Kidney (tissue), 14 donors: ENCODE results near the gene PLEKHA6. TPM values are rescaled to one million over a fixed set of nuclear protein-coding genes. Genes with fewer than 3 reads are reported as not detected.
A peak's percentile ranks its signal among the peaks of the same experiment; 100 is the strongest.

Source experiments
- DNase-seq, 5 donors: peaks; one replicate each; pipeline ENCODE4 v3.0.0-alpha.2; 2013 to 2020
- FAIRE-seq: peaks from 2 replicates; lab custom pipeline; 2012; peaks lifted over from hg19 to GRCh38; lab: Jason Lieb, UNC
- H3K27ac ChIP-seq, 2 donors: one replicate each; pipeline ENCODE4 v1.7.0; 2013; ENCODE audit warnings: low read depth in 2 of 2, low read length in 2 of 2, inconsistent platforms in 1 of 2
- H3K27me3 ChIP-seq: one replicate; pipeline ENCODE4 v1.7.1; 2013; ENCODE audit warnings: low read length, inconsistent platforms; ENCODE audit not compliant: control insufficient read depth, insufficient read depth
- H3K36me3 ChIP-seq, 3 donors: one replicate each; pipeline versions ENCODE4 v1.7.0 to v1.7.1; 2013; ENCODE audit warnings: low read length in 3 of 3, control low read depth in 1 of 3, inconsistent platforms in 1 of 3; ENCODE audit not compliant: insufficient read depth in 3 of 3, control insufficient read depth in 2 of 3
- H3K4me1 ChIP-seq, 3 donors: one replicate each; pipeline versions ENCODE4 v1.7.0 to v1.7.1; 2013; ENCODE audit warnings: low read length in 3 of 3, inconsistent platforms in 1 of 3, low read depth in 1 of 3; ENCODE audit not compliant: control insufficient read depth in 2 of 3, insufficient read depth in 2 of 3
- H3K4me3 ChIP-seq, 3 donors: one replicate each; pipeline versions ENCODE4 v1.7.0 to v1.8.1; 2013; ENCODE audit warnings: low read length in 3 of 3, control low read depth in 1 of 3, inconsistent platforms in 1 of 3
- H3K9ac ChIP-seq, 3 donors: one replicate each; pipeline versions ENCODE4 v1.7.0 to v1.7.1; 2013; ENCODE audit warnings: low read length in 3 of 3, control low read depth in 1 of 3, inconsistent platforms in 1 of 3
- H3K9me3 ChIP-seq, 3 donors: one replicate each; pipeline versions ENCODE4 v1.7.0 to v1.7.1; 2013; ENCODE audit warnings: low read length in 3 of 3, control low read depth in 1 of 3, inconsistent platforms in 1 of 3; ENCODE audit not compliant: control insufficient read depth in 2 of 3, insufficient read depth in 1 of 3
- CTCF ChIP-seq: IDR thresholded peaks from 3 replicates; pipeline ENCODE4 v1.5.1; 2012; ENCODE audit warnings: mild to moderate bottlenecking, moderate library complexity, borderline replicate concordance; ENCODE audit not compliant: insufficient read depth; ENCODE audit errors: extremely low read depth
- intact Hi-C: fragments of 100-400 bp; cut with DNase I; formaldehyde crosslinking; loops from one replicate; pipeline ENCODE4 v1.11.1; 2022
- polyA plus RNA-seq: library from polyadenylated mRNA; stranded (reverse); fragments of 350-450 nt; fragmentation: Illumina TruSeq; extraction: RNeasy Lipid Tissue Mini Kit (QIAGEN cat#74804); gene quantifications from one replicate; pipeline ENCODE4 v1.2.3, GENCODE V29; 2014; ENCODE audit warnings: low read depth, low replicate concordance; ENCODE audit not compliant: insufficient read depth
- total RNA-seq: library from RNA; stranded (reverse); fragmentation: NEBNext Ultra II Directional; extraction: Animal tissue kit (Norgen Biotek cat#: 25700); gene quantifications from one replicate; pipeline ENCODE4 v1.2.1, GENCODE V29; 2021
- donor health status: control.
- donor health status: control.
- donor health status: control.
- donor health status: control.
- donor health status: control.
- donor health status: DM: yes; HTN: yes; CAD: no.
- donor health status: Normal renal cell carcinoma (clear cell type).

Gene PLEKHA6
- total and polyA plus RNA-seq, 2 donors from 2014 or later = 17.5 to 65.1 TPM

GRCh38 chr1:204172404-204173029 is 187.2 kb downstream of the PLEKHA6 start:
- H3K9me3 ChIP-seq = peaks cover 0 to 10% (median 0%) of the 10 kb centered on the region in 3 donors
- TF ChIP-seq CTCF = no peak
- no peak overlapping the region for H3K4me3 ChIP-seq
- H3K27me3 ChIP-seq = no peaks in the 10 kb centered on the region
- H3K9ac ChIP-seq = no peak overlapping the region
- intact Hi-C loops = no loop called here
- FAIRE-seq = no peak
- no peaks in the 10 kb centered on the region for H3K36me3 ChIP-seq
- DNase-seq = peak in 1 of 5 donors; percentile 38
- no peak overlapping the region for H3K27ac ChIP-seq
- H3K4me1 ChIP-seq = no peaks in the 10 kb centered on the region

GRCh38 chr1:204171751-204172178 is 188.0 kb downstream of the PLEKHA6 start:
- H3K27me3 ChIP-seq = no peaks in the 10 kb centered on the region
- intact Hi-C loops = no loop called here
- peaks cover 0 to 10% (median 0%) of the 10 kb centered on the region in 3 donors for H3K9me3 ChIP-seq
- no peak for TF ChIP-seq CTCF
- FAIRE-seq (no peak), DNase-seq (no peak)
- H3K4me3 ChIP-seq = no peak overlapping the region
- H3K27ac ChIP-seq = no peak overlapping the region
- H3K36me3 ChIP-seq = no peaks in the 10 kb centered on the region
- no peaks in the 10 kb centered on the region for H3K4me1 ChIP-seq
- H3K9ac ChIP-seq = no peak overlapping the region

- FAIRE-seq = no peak
- Histone ChIP-seq H3K4me1 (no peaks in the 10 kb centered on the region), H3K27me3 (no peaks in the 10 kb centered on the region), H3K9me3 (peaks cover 0 to 10% (median 0%) of the 10 kb centered on the region in 3 donors), H3K4me3 (no peak overlapping the region), H3K27ac (no peak overlapping the region), H3K9ac (no peak overlapping the region), H3K36me3 (no peaks in the 10 kb centered on the region)
- intact Hi-C loops = no loop called here
- no peak for DNase-seq
- TF ChIP-seq CTCF = no peak
Measured at GRCh38 chr1:204170494-204171155, 189.1 kb downstream of the PLEKHA6 start.
